Amniotic epithelial cell (primary cell): Measurements from ENCODE around the gene IFT57.
"Not testable (repeated sequence)": the region's sequence is repeated elsewhere in the genome, so short reads cannot be mapped to it uniquely, and the experiment has no call there.

Experiments used
- DNase-seq: peaks from one replicate; pipeline ENCODE4 v3.0.0-alpha.2; 2010; ENCODE audit warnings: low read depth

Gene IFT57

GRCh38 chr3:108221911-108222852 lies at the start of gene IFT57:
Gene IFT57, minus strand, starts transcription at chr3:108222424. Its CDS starts 102 bp downstream, at chr3:108222322.
- DNase-seq = peak; percentile 97

GRCh38 chr3:108271626-108272025 lies 49.4 kb upstream of the IFT57 start:
- DNase-seq = no peak

- not testable (repeated sequence) for DNase-seq
These were observed 46.0 kb upstream of the IFT57 start for GRCh38 chr3:108268235-108268634.

- not testable (repeated sequence) for DNase-seq
These were observed 42.5 kb upstream of the IFT57 start for GRCh38 chr3:108264534-108265298.

- no peak for DNase-seq
These were observed 32.9 kb upstream of the IFT57 start for GRCh38 chr3:108255131-108255530.

GRCh38 chr3:108251844-108252243 lies 29.6 kb upstream of the IFT57 start:
- DNase-seq = no peak

GRCh38 chr3:108251265-108251664 lies 29.0 kb upstream of the IFT57 start:
- no peak for DNase-seq

- peak; percentile 39 for DNase-seq
These were observed 28.4 kb upstream of the IFT57 start for GRCh38 chr3:108250626-108251025.

- no peak for DNase-seq
These were observed 21.0 kb upstream of the IFT57 start for GRCh38 chr3:108243243-108243642.

GRCh38 chr3:108242776-108243175 lies 20.6 kb upstream of the IFT57 start:
- no peak for DNase-seq

- DNase-seq = no peak
These were observed 19.5 kb upstream of the IFT57 start for GRCh38 chr3:108241721-108242120.

GRCh38 chr3:108241146-108241545 lies 18.9 kb upstream of the IFT57 start:
- DNase-seq = no peak

- no peak for DNase-seq
These were observed 16.9 kb upstream of the IFT57 start for GRCh38 chr3:108239082-108239481.

GRCh38 chr3:108235290-108235689 lies 13.1 kb upstream of the IFT57 start:
- DNase-seq = no peak

- no peak for DNase-seq
These were observed 12.2 kb upstream of the IFT57 start for GRCh38 chr3:108234387-108234957.

- DNase-seq = no peak
These were observed 6.1 kb upstream of the IFT57 start for GRCh38 chr3:108228286-108228685.

- DNase-seq = no peak
These were observed 4.9 kb upstream of the IFT57 start for GRCh38 chr3:108227131-108227530.

- DNase-seq = no peak
These were observed 3.0 kb upstream of the IFT57 start for GRCh38 chr3:108225221-108225620.

GRCh38 chr3:108223928-108224327 lies 1.7 kb upstream of the IFT57 start:
- peak; percentile 68 for DNase-seq

GRCh38 chr3:108222853-108223565 lies 785 bp upstream of the IFT57 start:
- peak; percentile 11 for DNase-seq

- DNase-seq = no peak
These were observed 831 bp downstream of the IFT57 start for GRCh38 chr3:108221393-108221792.

GRCh38 chr3:108219336-108219735 lies 2.9 kb downstream of the IFT57 start:
- DNase-seq = no peak
